SK-N-MC (cell line): Measurements from ENCODE around the gene PDYN.

ENCODE experiments used
- DNase-seq: peaks from one replicate; pipeline ENCODE4 v3.0.0-alpha.2; 2011; ENCODE audit warnings: low read depth, low spot score
- H3K27ac ChIP-seq: fragments of 200-600 bp; sonication (generic); 2 replicates; pipeline ENCODE4 v1.5.1; 2016; ENCODE audit warnings: mixed run types
- H3K36me3 ChIP-seq: fragments of 200-600 bp; sonication (generic); 2 replicates; pipeline ENCODE4 v1.6.1; 2017; ENCODE audit warnings: antibody characterized with exemption, low read length, mixed read lengths; ENCODE audit not compliant: insufficient read depth
- H3K4me3 ChIP-seq: fragments of 200-600 bp; sonication (generic); 2 replicates; pipeline ENCODE4 v1.5.1; 2016
- H3K9ac ChIP-seq: fragments of 200-600 bp; sonication (generic); 2 replicates; pipeline ENCODE4 v1.8.0; 2017; ENCODE audit warnings: mixed run types, mixed read lengths; ENCODE audit not compliant: insufficient read length
- H3K9me3 ChIP-seq: fragments of 200-600 bp; sonication (generic); 2 replicates; pipeline ENCODE4 v1.6.1; 2017; ENCODE audit warnings: low read depth, mild to moderate bottlenecking, antibody characterized with exemption, low read length, moderate library complexity, mixed read lengths
- EZH2 ChIP-seq: fragments of 200-600 bp; sonication (generic); IDR thresholded peaks from one replicate; pipeline ENCODE4 v1.6.1; 2017; ENCODE audit warnings: antibody characterized with exemption
- FOXP2 ChIP-seq: optimal IDR thresholded peaks from 2 replicates; pipeline ENCODE3; 2011; ENCODE audit warnings: mild to moderate bottlenecking, moderate library complexity; ENCODE audit not compliant: insufficient read depth; ENCODE audit errors: extremely low read length, control extremely low read depth
- POLR2AphosphoS5 ChIP-seq: IDR thresholded peaks from 2 replicates; pipeline ENCODE4 v1.6.1; 2012; ENCODE audit warnings: mild to moderate bottlenecking, low read depth, low read length, borderline replicate concordance

Gene PDYN

GRCh38 chr20:1929460-1929859 is 64.4 kb downstream of the PDYN start:
- TF ChIP-seq POLR2AphosphoS5 (no peak), EZH2 (no peak), FOXP2 (no peak)
- H3K9me3 ChIP-seq = no peaks in the 10 kb centered on the region
- peaks cover 8% of the 10 kb centered on the region; the same call in 1 of the 2 replicates for H3K36me3 ChIP-seq
- H3K4me3 ChIP-seq = no peak overlapping the region
- no peak for DNase-seq
- no peak overlapping the region for H3K9ac ChIP-seq
- H3K27ac ChIP-seq = no peak overlapping the region

DNA sequence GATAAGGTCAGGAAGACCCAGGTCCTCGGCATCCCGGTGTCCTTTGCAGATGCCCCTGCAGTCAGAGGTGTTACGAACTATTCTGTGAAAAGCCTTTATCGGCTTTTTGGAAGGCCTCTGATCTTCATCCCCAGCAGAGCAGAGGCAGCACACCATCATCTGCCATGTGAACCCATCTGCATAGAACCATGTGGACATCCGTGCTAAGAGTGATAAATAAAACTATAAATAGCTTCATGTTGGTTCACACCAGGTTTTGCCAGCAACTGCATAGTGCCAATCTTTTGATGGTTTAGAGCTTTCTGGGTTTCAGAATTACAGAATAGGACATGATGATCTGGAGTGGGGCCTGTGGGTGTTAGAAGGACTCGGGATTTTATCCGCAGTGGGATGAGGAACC is 65.1 kb downstream of the PDYN start:
- H3K9ac ChIP-seq = no peak overlapping the region
- TF ChIP-seq EZH2 (no peak), FOXP2 (no peak)
- H3K9me3 ChIP-seq = no peaks in the 10 kb centered on the region
- no peak overlapping the region for H3K4me3 ChIP-seq
- DNase-seq = no peak
- peaks cover 8% of the 10 kb centered on the region; the same call in 1 of the 2 replicates for H3K36me3 ChIP-seq
- H3K27ac ChIP-seq = no peak overlapping the region
